ENCODE measurements around the gene KIAA1671.

DNA sequence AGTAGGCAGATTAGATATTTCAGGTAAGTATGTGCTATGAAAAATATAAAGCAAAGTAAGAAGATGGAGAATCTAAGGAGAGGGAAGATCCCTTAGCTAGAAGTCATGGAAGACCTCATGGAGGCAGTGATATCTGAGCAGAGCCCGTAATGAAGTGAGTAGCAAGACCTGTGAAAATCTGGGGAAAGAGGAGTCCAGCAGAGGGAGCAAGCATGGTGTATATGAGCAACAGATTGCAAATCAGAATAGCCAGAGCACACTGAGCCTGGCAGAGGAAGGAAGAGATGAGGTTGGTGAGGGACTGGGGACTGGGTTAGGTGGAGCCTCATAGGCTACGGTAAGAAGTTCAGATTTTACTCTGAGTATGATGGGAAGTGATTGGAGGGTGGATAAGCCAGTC, 15.4 kb upstream of the KIAA1671 start:
- TF ChIP-seq CTCF (IDR thresholded peaks at IDR 0.05) = no peak
- no peak for TF ChIP-seq POLR2A (IDR thresholded peaks at IDR 0.05)
- no peak for TF ChIP-seq POLR2AphosphoS5 (IDR thresholded peaks at IDR 0.05)

Data from gastroesophageal sphincter (tissue), 3 donors.